ENCODE measurements around the gene NNMT. TPM values are rescaled to one million over a fixed set of nuclear protein-coding genes. Genes with fewer than 3 reads are reported as not detected.

The NNMT gene
- total RNA-seq, 1 experiment from 2014 or later: not detected

- Histone ChIP-seq H3K18ac (ENCODE audit: insufficient read length, low read depth, low read length) (no peak overlapping the region), H3K56ac (ENCODE audit: insufficient read length, low read depth, low read length) (no peak overlapping the region), H3K79me1 (ENCODE audit: insufficient read depth, low read depth, low read length, poor library complexity, severe bottlenecking) (no peaks in the 10 kb centered on the region), H3K9ac (ENCODE audit: extremely low read depth, insufficient read length, low read length) (no peak overlapping the region), H3K23ac (ENCODE audit: insufficient read length, low read depth, low read length) (no peak overlapping the region), H4K20me1 (ENCODE audit: control insufficient read depth, insufficient read depth, insufficient read length) (no peaks in the 10 kb centered on the region), H3K23me2 (ENCODE audit: insufficient read length, low read depth, low read length, poor library complexity, severe bottlenecking) (no peaks in the 10 kb centered on the region), H4K91ac (ENCODE audit: insufficient read length, low read depth, low read length) (no peak overlapping the region), H2BK5ac (ENCODE audit: insufficient read length, low read length) (no peak overlapping the region), H3T11ph (ENCODE audit: low read length) (no peak overlapping the region), H3K79me2 (ENCODE audit: insufficient read depth, low read length) (no peaks in the 10 kb centered on the region), H3K9me3 (ENCODE audit: control insufficient read depth, low read depth, low read length) (no peaks in the 10 kb centered on the region), H3K14ac (ENCODE audit: insufficient read depth, low read length) (no peak overlapping the region), H3K4ac (ENCODE audit: low read depth, low read length) (no peak overlapping the region), H2BK20ac (ENCODE audit: low read depth, low read length, poor library complexity, severe bottlenecking) (no peak overlapping the region), H3K4me1 (ENCODE audit: insufficient read depth, low read length) (no peaks in the 10 kb centered on the region; the same call in 1 of the 2 replicates), H2BK12ac (ENCODE audit: insufficient read length, low read depth, low read length) (no peak overlapping the region), H3K27ac (ENCODE audit: insufficient read length, low read depth, low read length) (no peak overlapping the region), H4K5ac (ENCODE audit: insufficient read length, low read depth, low read length) (no peak overlapping the region), H2AK5ac (ENCODE audit: insufficient read length, low read length) (no peak overlapping the region), H2AFZ (ENCODE audit: low read length) (no peak overlapping the region), H2BK15ac (ENCODE audit: low read depth, low read length) (no peak overlapping the region), H2BK120ac (ENCODE audit: low read depth, low read length, poor library complexity, severe bottlenecking) (no peak overlapping the region), H4K8ac (replicated peaks; ENCODE audit: insufficient read length, low read depth, low read length) (no peak overlapping the region), H3K27me3 (ENCODE audit: insufficient read depth, low read length) (no peaks in the 10 kb centered on the region), H3K4me2 (ENCODE audit: insufficient read depth, insufficient read length, low read length) (no peak overlapping the region)
- TF ChIP-seq, protein P1, sequence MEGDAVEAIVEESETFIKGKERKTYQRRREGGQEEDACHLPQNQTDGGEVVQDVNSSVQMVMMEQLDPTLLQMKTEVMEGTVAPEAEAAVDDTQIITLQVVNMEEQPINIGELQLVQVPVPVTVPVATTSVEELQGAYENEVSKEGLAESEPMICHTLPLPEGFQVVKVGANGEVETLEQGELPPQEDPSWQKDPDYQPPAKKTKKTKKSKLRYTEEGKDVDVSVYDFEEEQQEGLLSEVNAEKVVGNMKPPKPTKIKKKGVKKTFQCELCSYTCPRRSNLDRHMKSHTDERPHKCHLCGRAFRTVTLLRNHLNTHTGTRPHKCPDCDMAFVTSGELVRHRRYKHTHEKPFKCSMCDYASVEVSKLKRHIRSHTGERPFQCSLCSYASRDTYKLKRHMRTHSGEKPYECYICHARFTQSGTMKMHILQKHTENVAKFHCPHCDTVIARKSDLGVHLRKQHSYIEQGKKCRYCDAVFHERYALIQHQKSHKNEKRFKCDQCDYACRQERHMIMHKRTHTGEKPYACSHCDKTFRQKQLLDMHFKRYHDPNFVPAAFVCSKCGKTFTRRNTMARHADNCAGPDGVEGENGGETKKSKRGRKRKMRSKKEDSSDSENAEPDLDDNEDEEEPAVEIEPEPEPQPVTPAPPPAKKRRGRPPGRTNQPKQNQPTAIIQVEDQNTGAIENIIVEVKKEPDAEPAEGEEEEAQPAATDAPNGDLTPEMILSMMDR (conservative IDR thresholded peaks at IDR 0.05): no peak
- DNase-seq: no peak
- H3K27ac Mint-ChIP-seq: no peak overlapping the region
- no peaks in the 10 kb centered on the region for H3K36me3 Mint-ChIP-seq (ENCODE audit: insufficient read depth in 1 of 3, low read depth in 3 of 3)
- H3K27me3 Mint-ChIP-seq (ENCODE audit: low read depth): peaks cover 7% of the 10 kb centered on the region
- no peak overlapping the region for H3K4me3 Mint-ChIP-seq
- no peaks in the 10 kb centered on the region for H3K9me3 Mint-ChIP-seq
- no CpG with 5 or more reads among the region's 1 CpG for WGBS (ENCODE audit: extremely low coverage, insufficient read length, low lambda C conversion rate)
- peaks cover 0 to 16% of the 10 kb centered on the region in 2 experiments; a peak in 2 of 4 replicates for H3K4me1 Mint-ChIP-seq
These were observed 14.7 kb upstream of the NNMT start for GRCh38 chr11:114281388-114281956.
